HuH-7.5 (cell line): ENCODE data around the gene MAIP1.
"Not testable (repeated sequence)": the region's sequence is repeated elsewhere in the genome, so short reads cannot be mapped to it uniquely, and the experiment has no call there.

Source experiments
- DNase-seq: peaks from one replicate; pipeline ENCODE4 v3.0.0; 2011; ENCODE audit warnings: low spot score

The MAIP1 gene, protein sequence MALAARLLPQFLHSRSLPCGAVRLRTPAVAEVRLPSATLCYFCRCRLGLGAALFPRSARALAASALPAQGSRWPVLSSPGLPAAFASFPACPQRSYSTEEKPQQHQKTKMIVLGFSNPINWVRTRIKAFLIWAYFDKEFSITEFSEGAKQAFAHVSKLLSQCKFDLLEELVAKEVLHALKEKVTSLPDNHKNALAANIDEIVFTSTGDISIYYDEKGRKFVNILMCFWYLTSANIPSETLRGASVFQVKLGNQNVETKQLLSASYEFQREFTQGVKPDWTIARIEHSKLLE

DNA sequence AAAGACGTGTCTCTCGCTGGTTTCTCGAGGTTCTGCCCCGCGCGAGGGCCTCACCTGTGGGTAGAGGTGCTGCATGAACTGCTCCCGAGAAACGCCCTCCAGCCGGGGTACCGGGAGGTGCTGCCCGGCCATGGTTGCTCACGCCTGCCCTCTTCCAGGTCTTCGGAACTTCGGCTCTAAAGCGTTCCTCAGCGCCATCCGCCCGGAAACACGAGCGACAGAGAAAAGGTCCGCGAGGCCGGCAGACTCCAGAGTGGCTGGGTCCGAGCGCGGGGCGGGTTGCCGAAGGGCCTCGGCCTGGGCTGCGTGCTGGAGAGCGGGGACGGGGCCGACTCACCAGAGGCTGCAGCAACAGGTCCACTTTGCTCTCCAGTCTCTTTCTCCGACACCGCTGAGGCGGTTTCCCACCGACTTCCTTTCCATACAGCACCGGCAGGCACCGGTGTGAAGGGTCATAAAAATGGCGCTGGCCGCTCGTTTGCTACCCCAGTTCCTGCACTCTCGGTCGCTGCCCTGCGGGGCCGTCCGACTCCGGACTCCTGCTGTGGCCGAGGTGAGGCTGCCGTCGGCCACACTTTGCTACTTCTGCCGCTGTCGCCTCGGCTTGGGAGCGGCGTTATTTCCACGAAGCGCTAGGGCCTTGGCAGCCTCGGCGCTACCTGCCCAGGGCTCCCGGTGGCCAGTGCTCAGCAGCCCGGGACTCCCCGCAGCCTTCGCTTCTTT is at the start of gene MAIP1, which contains the start of gene TYW5:
MAIP1 (plus strand) TSS at position 244 of the 723 bp plus-strand sequence; CDS start at position 461, 217 bp downstream.
TYW5 (minus strand) TSS at position 153 of the 723 bp plus-strand sequence; CDS start at position 132, 21 bp downstream.
- DNase-seq, result peak; percentile 66

DNA sequence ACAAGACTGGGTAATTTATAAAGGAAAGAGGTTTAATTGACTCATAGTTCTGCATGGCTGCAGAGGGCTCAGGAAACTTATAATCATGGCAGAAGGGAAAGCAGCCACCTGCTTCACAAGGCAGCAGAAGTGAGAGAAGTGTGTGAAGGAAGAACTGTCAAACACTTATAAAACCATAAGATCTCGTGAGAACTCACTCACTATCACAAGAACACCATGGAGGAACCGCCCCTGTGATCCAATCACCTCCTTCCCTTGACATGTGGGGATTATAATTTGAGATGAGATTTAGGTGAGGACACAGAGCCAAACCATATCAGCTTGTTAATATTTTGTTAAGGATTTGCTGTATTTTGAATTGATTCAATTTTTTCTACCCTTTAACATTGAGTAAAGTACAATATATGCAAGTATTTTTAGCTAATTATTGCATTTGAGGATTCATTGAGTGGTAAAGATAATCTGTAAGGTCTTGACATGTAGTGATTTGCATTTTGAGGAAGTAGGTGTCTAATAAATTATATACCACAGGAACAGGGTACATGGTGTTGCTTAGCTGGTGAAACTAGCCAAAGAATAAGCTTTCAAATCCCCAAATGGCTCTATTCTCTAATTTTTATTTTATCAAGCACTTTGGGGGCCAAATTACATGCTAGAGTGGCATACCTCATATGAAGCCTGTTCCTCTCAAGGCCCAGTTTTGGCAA is 48.2 kb upstream of the MAIP1 start:
- DNase-seq, result no peak

DNA sequence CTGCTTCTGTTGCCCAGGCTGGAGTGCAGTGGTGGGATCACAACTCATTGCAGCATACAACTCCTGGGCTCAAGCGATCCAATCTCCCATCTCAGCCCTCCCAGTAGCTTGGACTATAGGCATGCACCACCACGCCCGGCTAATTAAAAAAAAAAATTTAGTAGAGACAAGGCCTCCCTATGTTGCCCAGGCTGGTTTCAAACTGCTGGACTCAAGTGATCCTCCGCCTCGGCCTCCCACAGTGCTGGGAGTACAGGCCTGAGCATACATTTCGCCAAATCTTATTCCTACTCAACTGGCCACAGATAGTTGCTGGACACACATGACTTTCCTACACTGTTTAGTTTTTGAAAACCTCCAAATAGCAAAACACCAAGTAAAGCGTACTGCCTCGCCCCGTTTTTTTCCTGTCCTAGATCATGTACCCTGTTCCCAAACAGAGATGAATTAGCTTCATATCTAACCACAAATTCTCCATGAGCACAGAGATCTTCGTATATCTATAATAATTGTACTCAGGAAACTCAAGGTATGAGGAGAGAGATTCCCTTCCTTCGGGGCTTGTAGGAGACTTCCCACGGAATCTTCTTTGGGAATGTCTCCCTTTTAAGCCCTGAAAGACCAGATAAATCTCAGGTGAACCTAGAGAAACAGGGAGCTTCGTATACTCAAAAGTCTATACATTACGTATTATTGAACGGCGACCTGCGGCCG is 44.9 kb upstream of the MAIP1 start:
- DNase-seq, result no peak

DNA sequence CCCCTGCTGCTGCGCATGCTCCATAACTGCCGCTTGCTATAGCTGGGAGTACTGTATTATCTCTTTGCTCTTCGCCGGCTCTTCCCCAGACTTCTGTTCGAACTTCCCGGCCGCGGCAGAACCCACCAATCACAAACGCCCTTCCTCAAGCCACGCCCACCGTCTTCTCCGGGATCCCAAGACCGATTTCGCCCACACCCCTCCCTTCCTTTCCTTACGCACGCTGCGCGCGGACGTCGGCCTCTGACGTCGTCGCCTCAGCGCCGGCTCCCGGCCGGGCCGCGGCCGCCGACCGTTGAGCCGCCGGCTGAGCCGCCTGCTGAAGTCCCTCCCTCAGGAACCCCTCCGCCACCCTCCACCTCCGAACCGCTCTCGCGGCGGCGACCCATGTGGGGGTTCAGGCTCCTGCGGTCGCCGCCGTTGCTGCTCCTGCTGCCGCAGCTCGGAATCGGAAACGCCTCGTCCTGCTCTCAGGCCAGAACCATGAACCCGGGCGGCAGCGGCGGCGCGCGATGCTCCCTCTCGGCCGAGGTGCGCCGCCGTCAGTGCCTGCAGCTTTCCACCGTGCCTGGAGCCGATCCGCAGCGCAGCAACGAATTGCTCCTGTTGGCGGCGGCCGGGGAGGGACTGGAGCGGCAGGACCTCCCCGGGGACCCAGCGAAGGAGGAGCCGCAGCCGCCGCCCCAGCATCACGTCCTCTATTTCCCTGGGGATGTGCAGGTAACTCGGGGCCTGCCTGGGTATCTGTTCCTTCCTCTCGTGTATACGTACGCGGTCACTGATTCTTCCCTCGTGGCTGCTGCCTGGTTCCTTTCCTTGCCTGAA is 44.1 kb upstream of the MAIP1 start, which contains the start of gene C2orf69:
C2orf69 (plus strand) TSS at position 242 of the 825 bp plus-strand sequence; CDS start at position 388, 146 bp downstream.
- DNase-seq, result peak; percentile 86

DNA sequence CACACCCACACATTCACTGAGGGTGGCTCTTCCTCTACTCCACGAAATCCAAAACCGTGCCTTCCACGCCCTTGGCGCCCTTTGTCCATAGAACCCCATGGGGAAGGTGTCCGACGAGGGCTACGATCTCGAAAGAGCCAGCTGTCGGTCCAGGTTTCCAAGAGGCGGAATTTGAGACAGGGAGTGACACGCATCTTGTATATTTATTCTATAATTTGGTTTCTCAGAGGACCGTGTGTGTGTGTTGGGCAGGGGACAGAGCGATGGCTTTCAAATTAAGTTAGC is 43.6 kb upstream of the MAIP1 start:
- no peak for DNase-seq

DNA sequence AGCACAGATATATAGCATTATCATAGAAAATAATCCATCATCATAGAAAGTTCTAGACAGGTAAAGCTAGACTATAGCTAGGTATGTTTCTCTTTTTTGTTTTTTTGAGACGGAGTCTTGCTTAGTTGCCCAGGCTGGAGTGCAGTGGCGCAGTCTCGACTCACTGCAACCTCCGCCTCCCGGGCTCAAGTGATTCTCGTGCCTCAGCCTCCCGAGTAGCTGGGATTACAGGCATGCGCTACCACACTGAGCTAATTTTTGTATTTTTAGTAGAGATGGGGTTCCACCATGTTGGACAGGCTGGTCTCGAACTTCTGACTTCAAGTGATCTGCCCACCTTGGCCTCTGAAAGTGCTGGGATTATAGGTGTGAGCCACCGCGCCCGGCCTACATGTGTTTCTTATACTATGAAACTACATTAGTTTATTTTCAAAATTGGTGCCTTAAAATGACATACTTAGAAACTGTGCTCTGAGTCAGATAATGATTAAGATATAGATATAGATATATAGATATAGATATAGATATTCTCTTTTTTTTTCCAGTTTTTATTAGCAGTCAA is 42.7 kb upstream of the MAIP1 start:
- not testable (repeated sequence) for DNase-seq

DNA sequence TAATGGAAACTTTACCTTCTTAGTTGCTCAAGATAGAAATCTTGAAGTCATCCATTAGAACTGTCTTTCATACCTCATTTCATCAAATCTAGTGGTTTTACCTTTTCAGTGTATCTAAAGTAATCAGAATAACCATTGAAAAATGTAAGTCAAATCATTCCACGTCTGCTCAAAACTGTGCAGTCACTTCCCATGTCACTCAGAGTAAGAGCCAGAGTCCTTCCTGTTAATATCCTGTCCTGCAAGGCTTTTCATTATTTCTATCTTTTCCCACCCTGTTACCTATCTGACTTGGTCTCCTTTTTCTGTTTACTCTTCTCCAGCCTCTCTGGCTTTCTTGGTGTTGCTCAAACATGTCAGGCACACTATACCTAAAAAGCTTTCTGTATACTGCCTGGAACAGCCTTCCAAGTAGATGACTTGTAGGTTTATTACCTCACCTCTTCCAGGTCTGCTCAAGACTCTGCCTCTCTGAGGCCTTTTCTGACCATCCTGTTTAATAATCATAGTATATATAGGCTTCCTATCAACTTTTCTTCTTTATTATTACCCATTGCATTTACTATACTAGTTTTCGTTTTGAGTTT is 40.9 kb upstream of the MAIP1 start:
- no peak for DNase-seq

DNA sequence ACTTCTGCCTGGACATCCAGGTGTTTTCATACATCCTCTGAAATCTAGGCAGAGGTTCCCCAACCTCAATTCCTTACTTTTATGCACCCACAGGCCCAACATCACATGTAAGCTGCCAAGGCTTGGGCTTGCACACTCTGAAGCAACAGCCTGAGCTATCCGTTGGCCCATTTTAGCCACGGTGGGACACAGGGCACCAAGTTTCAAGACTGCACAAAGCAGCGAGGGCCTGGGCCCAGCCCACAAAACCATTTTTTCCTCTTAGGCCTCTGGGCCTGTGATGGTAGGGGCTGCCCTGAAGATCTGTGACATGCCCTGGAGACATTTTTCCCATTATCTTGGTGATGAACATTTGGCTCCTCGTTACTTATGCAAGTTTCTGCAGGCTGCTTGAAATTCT is 38.4 kb upstream of the MAIP1 start:
- no peak for DNase-seq

DNA sequence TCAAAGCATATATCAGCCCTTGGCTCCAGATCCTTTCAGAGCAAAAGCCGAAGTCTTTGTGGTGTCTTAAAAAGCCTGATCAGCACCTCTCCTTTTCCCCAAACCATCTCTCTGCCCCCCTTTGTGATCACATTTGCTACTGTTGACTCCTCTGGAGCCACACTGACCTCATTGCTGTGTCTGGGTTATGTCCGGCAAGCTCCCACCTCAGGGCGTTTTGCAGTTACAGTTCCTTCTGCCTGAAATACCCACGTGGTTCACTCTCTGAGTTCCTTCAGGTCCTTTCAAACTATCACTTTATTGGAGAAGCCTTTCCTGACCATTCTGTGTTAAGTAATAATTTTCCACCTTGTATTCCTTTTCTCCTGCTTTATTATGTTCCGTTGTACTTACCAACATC is 32.5 kb upstream of the MAIP1 start:
- DNase-seq, result no peak

DNA sequence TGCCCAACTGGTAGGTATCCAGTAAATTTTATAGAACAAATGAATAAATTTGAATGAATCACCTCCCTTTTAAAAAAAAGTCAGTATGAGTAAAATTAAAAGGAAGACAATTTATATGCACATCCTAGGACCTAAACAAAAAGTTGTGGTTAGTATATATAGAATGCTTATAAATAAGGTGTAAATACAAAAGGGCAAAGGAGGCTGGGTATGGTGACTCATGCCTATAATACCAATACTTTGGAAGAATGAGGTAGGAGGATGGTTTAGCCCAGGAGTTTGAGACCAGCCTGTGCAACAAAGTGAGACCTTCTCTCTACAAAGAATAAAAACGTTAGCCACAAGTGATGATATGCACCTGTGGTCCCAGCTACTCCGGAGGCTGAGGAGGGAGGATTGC is 31.5 kb upstream of the MAIP1 start:
- no peak for DNase-seq

DNA sequence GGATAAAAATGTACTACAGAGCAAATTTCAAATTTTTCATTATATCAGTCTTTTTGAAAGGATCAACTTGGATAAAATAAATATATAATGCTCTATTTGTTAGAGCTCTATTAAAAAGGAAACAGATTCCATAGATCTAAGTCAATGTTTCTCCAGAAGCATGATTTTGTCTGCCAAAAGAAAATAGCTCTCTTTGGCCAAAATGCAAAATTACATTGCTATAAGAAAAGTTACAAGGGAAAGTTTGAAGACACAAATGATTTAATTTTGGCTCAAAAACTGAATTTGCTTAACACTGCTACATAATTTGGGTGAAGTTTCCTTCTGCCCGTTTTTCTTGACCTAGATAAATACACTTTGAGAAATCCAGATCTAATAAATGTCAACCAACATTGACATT is 28.6 kb upstream of the MAIP1 start:
- DNase-seq, result no peak

DNA sequence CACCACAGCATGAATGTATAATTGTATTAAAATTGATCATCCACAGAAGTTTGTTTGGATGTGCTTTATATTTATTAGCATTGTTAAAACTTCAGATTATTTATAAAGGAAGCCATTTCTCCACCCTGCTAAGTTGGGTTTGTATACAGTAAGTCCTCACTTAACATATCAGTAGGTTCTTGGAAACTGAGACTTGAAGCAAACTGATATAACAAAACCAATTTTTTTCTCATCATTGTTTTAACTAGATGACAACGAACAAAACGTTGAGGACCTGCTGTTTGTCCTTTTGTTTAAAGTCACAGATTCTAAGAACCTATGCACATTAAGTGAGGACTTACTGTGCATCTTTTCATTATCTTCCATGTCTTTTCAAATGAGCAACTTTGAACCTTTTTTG is 27.2 kb upstream of the MAIP1 start:
- DNase-seq, result no peak

DNA sequence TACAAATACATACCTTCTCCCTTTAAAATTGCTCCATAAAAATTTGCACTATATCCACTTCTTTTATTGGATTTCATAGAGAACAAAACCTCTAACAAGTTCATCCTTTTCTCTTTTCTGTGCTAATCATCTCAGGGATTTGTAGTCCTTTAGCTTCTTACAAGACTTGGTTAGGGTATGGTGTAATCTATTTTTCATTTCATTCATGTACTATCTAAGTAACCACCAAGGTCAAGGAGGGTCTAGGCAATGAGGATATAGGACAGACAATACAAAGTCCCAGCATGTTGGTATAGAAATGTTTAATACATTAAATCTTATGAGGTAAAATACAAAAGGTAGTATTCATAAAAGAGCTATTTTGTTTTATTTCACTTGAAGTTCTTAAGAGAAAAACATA is 26.8 kb upstream of the MAIP1 start:
- DNase-seq, result no peak

DNA sequence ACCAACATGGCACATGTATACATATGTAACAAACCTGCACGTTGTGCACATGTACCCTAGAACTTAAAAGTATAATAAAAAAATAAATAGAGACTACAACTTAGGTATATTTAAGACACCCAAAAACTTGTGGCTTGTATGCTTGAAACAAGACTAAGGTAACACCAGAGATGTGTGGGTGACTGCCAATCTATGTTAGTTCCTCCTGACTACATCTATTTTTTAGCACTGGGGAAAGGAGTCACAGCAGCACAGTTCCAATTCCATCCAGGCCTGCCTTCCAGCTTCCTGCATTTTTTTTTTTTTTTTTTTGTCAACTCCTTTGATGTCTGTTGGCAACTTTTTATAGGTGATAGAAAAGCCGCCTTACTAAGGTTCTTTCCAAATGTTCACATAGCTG is 26.1 kb upstream of the MAIP1 start:
- no peak for DNase-seq

DNA sequence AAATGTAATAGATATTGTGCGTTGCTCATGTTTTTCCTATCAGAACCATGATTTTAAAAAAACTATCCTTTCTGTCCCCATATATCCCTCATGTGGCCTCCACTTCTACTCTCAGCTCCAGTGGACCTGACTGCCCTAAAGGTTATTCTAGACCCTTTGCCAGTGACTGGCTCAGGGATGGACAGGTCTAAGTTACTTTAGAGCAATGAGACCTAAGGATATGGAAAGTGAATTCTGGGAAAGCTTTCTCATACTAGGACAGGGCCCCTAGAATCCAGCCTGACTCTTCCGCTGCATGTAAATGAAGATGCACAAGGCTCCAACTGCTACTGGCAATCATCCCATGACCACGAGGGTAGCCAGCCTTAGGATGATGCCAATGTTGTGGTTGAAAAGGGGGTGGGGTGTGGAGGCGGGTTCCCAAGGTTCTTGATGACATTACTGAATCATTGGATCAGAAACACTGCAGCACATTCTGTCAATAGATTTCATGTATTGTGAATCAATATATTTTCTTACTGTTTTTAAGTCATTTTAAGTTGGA is 23.0 kb upstream of the MAIP1 start:
- DNase-seq, result no peak

DNA sequence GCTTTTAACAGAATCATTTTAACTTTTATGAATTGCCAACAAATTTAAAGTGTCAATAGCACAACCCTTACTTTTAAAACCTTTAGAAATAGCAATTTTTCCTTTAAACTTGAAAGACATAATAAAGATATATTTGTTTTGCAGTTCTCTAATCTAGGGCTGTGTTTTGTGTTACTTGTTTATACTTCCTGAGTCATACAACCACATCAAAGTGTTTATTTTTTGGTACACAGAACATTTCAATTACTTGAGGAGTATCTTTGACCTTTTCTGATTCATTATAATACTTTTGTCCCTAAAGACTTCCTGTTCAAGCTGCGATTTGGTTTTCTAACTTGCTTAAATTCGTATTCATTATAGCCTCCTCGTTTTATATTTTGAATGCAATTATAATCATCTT is 21.9 kb upstream of the MAIP1 start:
- no peak for DNase-seq

DNA sequence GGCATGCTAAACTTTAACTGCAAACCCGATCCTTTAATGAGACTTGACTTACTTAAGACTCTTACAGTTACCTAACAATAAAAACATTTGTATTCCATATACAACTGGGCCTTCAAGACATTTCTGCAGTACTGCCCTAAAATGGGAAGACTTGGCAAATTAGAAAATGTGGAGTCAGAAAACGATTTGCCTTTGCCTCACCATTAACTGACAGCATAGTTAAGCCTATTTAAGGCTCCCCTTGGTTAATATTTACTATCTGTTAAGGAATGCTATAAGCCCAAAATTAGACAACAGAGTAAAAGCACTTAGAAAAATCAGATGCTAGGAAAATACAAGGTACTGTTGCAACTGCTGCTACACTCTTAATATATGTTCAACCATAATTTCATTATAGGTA is 18.8 kb upstream of the MAIP1 start:
- no peak for DNase-seq

DNA sequence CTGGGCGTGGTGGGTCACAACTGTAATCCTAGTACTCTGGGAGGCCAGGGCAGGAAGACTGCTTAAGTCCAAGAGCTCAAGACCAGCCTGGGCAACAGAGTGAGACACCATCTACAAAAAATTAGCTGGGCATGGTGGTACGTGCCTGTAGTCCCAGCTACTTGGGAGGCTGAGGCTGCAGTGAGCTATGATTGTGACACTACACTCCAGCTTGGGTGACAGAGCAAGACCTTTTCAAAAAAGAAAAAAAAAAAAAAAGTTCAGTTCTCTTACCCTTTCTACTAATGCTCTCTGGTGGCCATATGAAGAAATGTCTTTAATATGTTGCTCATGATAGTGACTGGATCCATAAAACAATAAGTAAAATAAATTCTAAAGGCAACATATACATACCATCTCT is 15.0 kb upstream of the MAIP1 start:
- DNase-seq, result no peak

DNA sequence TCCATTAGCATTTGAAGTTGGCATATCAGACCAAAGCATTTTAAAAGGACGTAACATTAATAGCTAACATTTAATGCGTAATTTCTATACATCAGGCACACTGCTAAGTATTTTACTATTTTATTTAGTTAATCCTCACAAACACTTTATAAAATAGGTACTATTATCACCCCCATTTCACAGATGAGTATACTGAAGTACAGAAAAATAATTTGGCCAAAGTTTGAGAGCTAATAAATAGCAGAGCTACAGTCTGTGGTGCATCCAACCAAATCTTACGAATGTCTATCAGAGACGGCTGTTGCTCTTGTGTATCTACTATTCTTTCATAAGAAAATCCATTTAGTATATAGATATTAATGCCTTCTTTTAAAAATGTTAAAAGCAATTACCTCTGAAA is 12.0 kb upstream of the MAIP1 start:
- no peak for DNase-seq

DNA sequence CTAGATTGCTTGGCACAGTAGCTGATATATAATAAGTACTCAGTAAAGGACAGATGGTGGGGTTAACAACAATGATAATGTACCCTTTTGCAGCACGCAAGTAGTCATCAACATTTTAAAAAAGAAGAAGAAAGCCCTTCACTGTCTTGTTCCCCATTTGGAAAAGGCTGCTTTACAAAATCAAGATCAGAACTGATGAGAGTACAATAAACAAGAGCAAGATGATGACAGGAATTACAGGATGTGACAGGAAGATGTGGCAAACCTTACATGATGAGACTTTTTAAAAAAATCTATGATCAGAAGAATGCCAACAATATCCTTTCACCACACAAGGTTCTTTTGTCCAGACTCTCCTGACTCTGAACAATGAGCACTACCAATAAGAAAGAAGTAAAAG is 9.2 kb upstream of the MAIP1 start:
- no peak for DNase-seq

DNA sequence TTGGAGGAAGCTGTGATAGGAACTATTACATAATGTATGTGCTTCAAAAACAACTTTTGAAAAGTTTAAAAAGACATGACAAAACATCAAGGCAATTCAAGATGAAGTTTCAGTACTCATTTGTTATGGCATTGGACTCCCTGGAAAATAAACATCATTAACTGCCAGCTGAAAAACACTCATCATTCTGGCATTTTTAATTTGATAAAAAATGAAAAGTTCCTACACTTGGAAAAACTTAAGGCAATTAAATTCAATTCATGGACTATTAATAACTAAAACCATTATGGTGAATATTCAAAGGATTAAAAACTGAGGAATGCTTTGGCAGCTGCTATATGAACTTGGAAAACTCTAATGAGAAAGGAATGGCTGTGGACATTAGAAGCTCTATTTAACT is 8.5 kb upstream of the MAIP1 start:
- DNase-seq, result no peak
